H9 (cell line): ENCODE measurements around the gene DLAT. TPM values are rescaled to one million over a fixed set of nuclear protein-coding genes. Genes with fewer than 3 reads are reported as not detected.
"Not testable (repeated sequence)": the region's sequence is repeated elsewhere in the genome, so short reads cannot be mapped to it uniquely, and the experiment has no call there.

Experiments
- DNase-seq: peaks from one replicate; pipeline ENCODE4 v3.0.0-alpha.2; 2017
- H2AFZ ChIP-seq: one replicate; pipeline ENCODE4 v1.6.1; 2013; ENCODE audit warnings: mild to moderate bottlenecking, low read length, control low read depth, moderate library complexity
- H2AK5ac ChIP-seq: 2 replicates; pipeline ENCODE4 v1.6.1; 2013; ENCODE audit warnings: low read length, control low read depth, mixed read lengths; ENCODE audit not compliant: insufficient read length
- H2BK120ac ChIP-seq: one replicate; pipeline ENCODE4 v1.6.1; 2013; ENCODE audit warnings: low read depth, mild to moderate bottlenecking, low read length, control low read depth, inconsistent platforms; ENCODE audit not compliant: poor library complexity, severe bottlenecking
- H2BK12ac ChIP-seq: 2 replicates; pipeline ENCODE4 v1.6.1; 2013; ENCODE audit warnings: low read length, control low read depth, mixed read lengths, low read depth; ENCODE audit not compliant: insufficient read length
- H2BK15ac ChIP-seq: 2 replicates; pipeline ENCODE4 v1.6.1; 2013; ENCODE audit warnings: low read depth, low read length, control low read depth
- H2BK20ac ChIP-seq: one replicate; pipeline ENCODE4 v1.6.1; 2013; ENCODE audit warnings: low read depth, mild to moderate bottlenecking, low read length, control low read depth, inconsistent platforms; ENCODE audit not compliant: poor library complexity, severe bottlenecking
- H2BK5ac ChIP-seq: 2 replicates; pipeline ENCODE4 v1.6.1; 2013; ENCODE audit warnings: low read length, control low read depth, mixed read lengths; ENCODE audit not compliant: insufficient read length
- H3K14ac ChIP-seq: 2 replicates; pipeline ENCODE4 v1.6.1; 2013; ENCODE audit warnings: low read length, control low read depth; ENCODE audit not compliant: insufficient read depth
- H3K18ac ChIP-seq: 2 replicates; pipeline ENCODE4 v1.6.1; 2013; ENCODE audit warnings: low read depth, mild to moderate bottlenecking, mixed read lengths, low read length, control low read depth; ENCODE audit not compliant: insufficient read length
- H3K23ac ChIP-seq: 2 replicates; pipeline ENCODE4 v1.6.1; 2013; ENCODE audit warnings: low read length, control low read depth, mixed read lengths, low read depth; ENCODE audit not compliant: insufficient read length
- H3K23me2 ChIP-seq: 2 replicates; pipeline ENCODE4 v1.6.1; 2013; ENCODE audit warnings: low read depth, mild to moderate bottlenecking, mixed read lengths, low read length, control low read depth; ENCODE audit not compliant: insufficient read length, poor library complexity, severe bottlenecking
- H3K27ac ChIP-seq: 2 replicates; pipeline ENCODE4 v1.5.1; 2013; ENCODE audit warnings: low read length, control low read depth, mixed read lengths, low read depth; ENCODE audit not compliant: insufficient read length
- H3K27me3 ChIP-seq: 2 replicates; pipeline ENCODE4 v1.6.1; 2013; ENCODE audit warnings: low read length, control low read depth, inconsistent platforms; ENCODE audit not compliant: insufficient read depth
- H3K4ac ChIP-seq: 2 replicates; pipeline ENCODE4 v1.6.1; 2013; ENCODE audit warnings: low read depth, mild to moderate bottlenecking, control low read depth, inconsistent platforms, low read length, moderate library complexity
- H3K4me1 ChIP-seq: 2 replicates; pipeline ENCODE4 v1.6.1; 2013; ENCODE audit warnings: low read length, control low read depth, inconsistent platforms; ENCODE audit not compliant: insufficient read depth
- H3K4me2 ChIP-seq: 2 replicates; pipeline ENCODE4 v1.6.1; 2013; ENCODE audit warnings: low read length, control low read depth, mixed read lengths; ENCODE audit not compliant: insufficient read length, insufficient read depth
- H3K56ac ChIP-seq: 2 replicates; pipeline ENCODE4 v1.6.1; 2013; ENCODE audit warnings: low read depth, mild to moderate bottlenecking, mixed read lengths, low read length, control low read depth; ENCODE audit not compliant: insufficient read length
- H3K79me1 ChIP-seq: 2 replicates; pipeline ENCODE4 v1.6.1; 2013; ENCODE audit warnings: low read depth, mild to moderate bottlenecking, moderate library complexity, low read length, control low read depth, inconsistent platforms; ENCODE audit not compliant: insufficient read depth, poor library complexity, severe bottlenecking
- H3K79me2 ChIP-seq: 2 replicates; pipeline ENCODE4 v1.6.1; 2013; ENCODE audit warnings: low read length, control low read depth, inconsistent platforms; ENCODE audit not compliant: insufficient read depth
- H3K9ac ChIP-seq: 2 replicates; pipeline ENCODE4 v1.6.1; 2013; ENCODE audit warnings: low read length, control low read depth, mixed read lengths; ENCODE audit not compliant: insufficient read length; ENCODE audit errors: extremely low read depth
- H3K9me3 ChIP-seq: one replicate; pipeline ENCODE4 v1.6.1; 2013; ENCODE audit warnings: low read depth, low read length, inconsistent platforms; ENCODE audit not compliant: control insufficient read depth
- H3T11ph ChIP-seq: one replicate; pipeline ENCODE4 v1.6.1; 2013; ENCODE audit warnings: mild to moderate bottlenecking, low read length, control low read depth, inconsistent platforms
- H4K20me1 ChIP-seq: one replicate; pipeline ENCODE4 v1.6.1; 2013; ENCODE audit not compliant: control insufficient read depth, insufficient read length, insufficient read depth
- H4K5ac ChIP-seq: 2 replicates; pipeline ENCODE4 v1.6.1; 2013; ENCODE audit warnings: low read depth, mild to moderate bottlenecking, mixed read lengths, low read length, control low read depth; ENCODE audit not compliant: insufficient read length
- H4K8ac ChIP-seq: replicated peaks from 2 replicates; pipeline ENCODE4 v1.6.1; 2013; ENCODE audit warnings: low read length, control low read depth, mixed read lengths, low read depth; ENCODE audit not compliant: insufficient read length
- H4K91ac ChIP-seq: 2 replicates; pipeline ENCODE4 v1.6.1; 2013; ENCODE audit warnings: low read depth, mild to moderate bottlenecking, moderate library complexity, mixed read lengths, low read length, control low read depth; ENCODE audit not compliant: insufficient read length
- H3K27ac Mint-ChIP-seq, 3 experiments: 2 replicates in 2 of 3; 3 replicates in 1 of 3; pipeline ENCODE4 v1.8.0; 2020 to 2021; ENCODE audit warnings: mixed read lengths in 3 of 3, mild to moderate bottlenecking in 1 of 3, moderate library complexity in 1 of 3
- H3K27me3 Mint-ChIP-seq: 2 replicates; pipeline ENCODE4 v1.8.0; 2021; ENCODE audit warnings: low read depth, mild to moderate bottlenecking, moderate library complexity, mixed read lengths
- H3K36me3 Mint-ChIP-seq, 3 experiments: 2 replicates in 2 of 3; 3 replicates in 1 of 3; pipeline ENCODE4 v1.8.0; 2020 to 2021; ENCODE audit warnings: low read depth in 3 of 3, mixed read lengths in 3 of 3; ENCODE audit not compliant: insufficient read depth in 1 of 3
- H3K4me1 Mint-ChIP-seq, 2 experiments: 2 replicates each; pipeline ENCODE4 v1.8.0; 2020; ENCODE audit warnings: mixed read lengths in 2 of 2
- H3K4me3 Mint-ChIP-seq, 2 experiments: 2 replicates in 1 of 2; 3 replicates in 1 of 2; pipeline ENCODE4 v1.8.0; 2020 to 2021; ENCODE audit warnings: mild to moderate bottlenecking in 2 of 2, mixed read lengths in 2 of 2, moderate library complexity in 1 of 2
- H3K9me3 Mint-ChIP-seq, 2 experiments: 2 replicates in 1 of 2; 3 replicates in 1 of 2; pipeline ENCODE4 v1.8.0; 2020; ENCODE audit warnings: mild to moderate bottlenecking in 2 of 2, mixed read lengths in 2 of 2, moderate library complexity in 1 of 2
- WGBS: extraction: QIAGEN DNeasy Blood & Tissue Kit; methylation state at CpG from one replicate; pipeline ENCODE4 v1.1.7; 2013; ENCODE audit warnings: missing lambda C conversion rate, low lambda C conversion rate, mixed read lengths; ENCODE audit not compliant: insufficient read length; ENCODE audit errors: extremely low coverage; 5-methylcytosine and 5-hydroxymethylcytosine counted together
- total RNA-seq: library from RNA; stranded (reverse); gene quantifications from 2 replicates; pipeline ENCODE4 v1.2.1, GENCODE V29; 2021
- TF ChIP-seq, protein P1 (sequence below): fragments of 200-600 bp; sonication (generic); conservative IDR thresholded peaks from 3 replicates; pipeline ENCODE4 v1.8.0; 2021; ENCODE audit warnings: antibody characterized with exemption, mild to moderate bottlenecking

DLAT gene
- total RNA-seq, 1 experiment from 2014 or later: 58.4 TPM

DNA sequence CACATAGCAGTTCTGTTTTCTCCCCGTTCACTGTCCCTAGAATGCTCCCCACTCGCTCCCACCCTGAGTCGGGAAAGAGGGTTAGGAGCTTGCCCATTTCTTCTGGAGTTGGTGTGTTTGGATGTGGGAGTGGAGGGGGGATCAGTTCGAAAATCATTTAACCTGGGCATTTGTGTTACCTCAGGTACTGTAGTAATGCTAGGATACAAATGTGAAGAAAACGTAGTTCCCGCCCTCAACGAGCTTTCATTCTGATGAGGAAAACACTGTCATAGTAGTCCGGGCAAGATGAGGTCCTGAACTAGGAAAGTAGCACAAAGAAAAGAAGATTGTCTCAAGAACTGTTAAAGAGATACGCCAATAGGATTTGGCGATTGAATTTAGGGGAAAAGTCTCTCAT lies 62.0 kb downstream of the DLAT start:
- H2BK15ac ChIP-seq: no peak overlapping the region
- H3K23ac ChIP-seq: no peak overlapping the region
- Mint-ChIP-seq H3K4me3 (peak overlapping the region; percentile 100), H3K27me3 (peaks cover 2% of the 10 kb centered on the region; the same call in 1 of the 2 replicates), H3K9me3 (peaks cover 0 to 4% of the 10 kb centered on the region in 2 experiments; a peak in 2 of 5 replicates), H3K27ac (peak overlapping the region; percentile 95 to 100 (median 100)), H3K4me1 (peaks cover 16 to 20% of the 10 kb centered on the region in 2 experiments), H3K36me3 (peaks cover 31 to 94% (median 74%) of the 10 kb centered on the region in 3 experiments)
- H2BK120ac ChIP-seq: no peak overlapping the region
- H3K79me1 ChIP-seq: no peaks in the 10 kb centered on the region
- no peak overlapping the region for H3K27ac ChIP-seq
- H4K5ac ChIP-seq: no peak overlapping the region
- no peaks in the 10 kb centered on the region for H3K4me1 ChIP-seq
- no peak overlapping the region for H3K56ac ChIP-seq
- H3K18ac ChIP-seq: no peak overlapping the region
- no peak overlapping the region for H4K91ac ChIP-seq
- no peak overlapping the region for H2AFZ ChIP-seq
- no peak overlapping the region for H2BK5ac ChIP-seq
- no peak overlapping the region for H2AK5ac ChIP-seq
- no peak overlapping the region for H4K8ac ChIP-seq
- peak overlapping the region; percentile 89 for H3K9ac ChIP-seq
- H3T11ph ChIP-seq: no peak overlapping the region
- no peaks in the 10 kb centered on the region for H3K27me3 ChIP-seq
- H2BK20ac ChIP-seq: no peak overlapping the region
- TF ChIP-seq, protein P1, sequence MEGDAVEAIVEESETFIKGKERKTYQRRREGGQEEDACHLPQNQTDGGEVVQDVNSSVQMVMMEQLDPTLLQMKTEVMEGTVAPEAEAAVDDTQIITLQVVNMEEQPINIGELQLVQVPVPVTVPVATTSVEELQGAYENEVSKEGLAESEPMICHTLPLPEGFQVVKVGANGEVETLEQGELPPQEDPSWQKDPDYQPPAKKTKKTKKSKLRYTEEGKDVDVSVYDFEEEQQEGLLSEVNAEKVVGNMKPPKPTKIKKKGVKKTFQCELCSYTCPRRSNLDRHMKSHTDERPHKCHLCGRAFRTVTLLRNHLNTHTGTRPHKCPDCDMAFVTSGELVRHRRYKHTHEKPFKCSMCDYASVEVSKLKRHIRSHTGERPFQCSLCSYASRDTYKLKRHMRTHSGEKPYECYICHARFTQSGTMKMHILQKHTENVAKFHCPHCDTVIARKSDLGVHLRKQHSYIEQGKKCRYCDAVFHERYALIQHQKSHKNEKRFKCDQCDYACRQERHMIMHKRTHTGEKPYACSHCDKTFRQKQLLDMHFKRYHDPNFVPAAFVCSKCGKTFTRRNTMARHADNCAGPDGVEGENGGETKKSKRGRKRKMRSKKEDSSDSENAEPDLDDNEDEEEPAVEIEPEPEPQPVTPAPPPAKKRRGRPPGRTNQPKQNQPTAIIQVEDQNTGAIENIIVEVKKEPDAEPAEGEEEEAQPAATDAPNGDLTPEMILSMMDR: no peak
- no peak for DNase-seq
- H3K4me2 ChIP-seq: peak overlapping the region; percentile 97
- H3K79me2 ChIP-seq: peaks cover 13% of the 10 kb centered on the region; the same call in 1 of the 2 replicates
- H3K4ac ChIP-seq: no peak overlapping the region
- H3K23me2 ChIP-seq: peaks cover 5% of the 10 kb centered on the region
- no CpG with 5 or more reads among the region's 10 CpGs for WGBS
- H2BK12ac ChIP-seq: no peak overlapping the region
- no peaks in the 10 kb centered on the region for H3K9me3 ChIP-seq
- H4K20me1 ChIP-seq: no peaks in the 10 kb centered on the region
- H3K14ac ChIP-seq: no peak overlapping the region

DNA sequence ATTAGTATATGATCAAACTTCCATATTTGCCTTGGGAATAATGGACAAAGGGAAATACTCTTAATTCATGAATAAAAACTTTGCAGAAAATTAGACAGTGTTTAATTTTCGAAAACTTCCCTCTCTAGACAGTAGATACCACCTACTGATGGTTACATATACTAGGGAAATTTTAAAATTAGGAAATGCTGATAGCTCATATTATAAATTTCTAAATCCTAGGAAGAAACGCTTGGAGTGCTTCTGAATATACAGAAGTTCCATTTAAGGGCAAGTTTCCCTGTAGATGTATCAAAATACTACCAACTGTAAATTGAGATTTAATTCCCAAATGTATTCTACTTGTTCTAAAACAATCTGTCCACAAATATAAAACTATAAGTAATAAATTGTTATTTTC lies 70.1 kb downstream of the DLAT start:
- not testable (repeated sequence) for H2BK120ac ChIP-seq, H3K27ac ChIP-seq, H3K9me3 ChIP-seq, H4K5ac ChIP-seq, DNase-seq, H4K91ac ChIP-seq, H3T11ph ChIP-seq, H3K4ac ChIP-seq, H2BK20ac ChIP-seq, H3K9me3 Mint-ChIP-seq, H2AK5ac ChIP-seq, H3K18ac ChIP-seq, H3K23me2 ChIP-seq, H2AFZ ChIP-seq, H2BK5ac ChIP-seq, H4K20me1 ChIP-seq, H3K9ac ChIP-seq, H3K4me1 Mint-ChIP-seq, H4K8ac ChIP-seq, H2BK15ac ChIP-seq, H2BK12ac ChIP-seq, H3K14ac ChIP-seq, H3K27me3 Mint-ChIP-seq, H3K4me1 ChIP-seq, H3K79me1 ChIP-seq, H3K4me2 ChIP-seq, H3K79me2 ChIP-seq, H3K27me3 ChIP-seq, H3K23ac ChIP-seq, H3K27ac Mint-ChIP-seq, H3K4me3 Mint-ChIP-seq, H3K56ac ChIP-seq
- WGBS: no CpG with 5 or more reads among the region's 2 CpGs
- peaks cover 22 to 41% (median 34%) of the 10 kb centered on the region in 3 experiments; a peak in 6 of 7 replicates for H3K36me3 Mint-ChIP-seq
